HUES48 (cell line): Measurements from ENCODE around the gene SH3TC2.

Source experiments
- H3K27ac ChIP-seq: one replicate; pipeline ENCODE4 v1.7.0; 2013; ENCODE audit warnings: low read depth, low read length, inconsistent platforms
- H3K27me3 ChIP-seq: 2 replicates; pipeline ENCODE4 v1.6.1; 2013; ENCODE audit warnings: mild to moderate bottlenecking, low read length; ENCODE audit not compliant: control insufficient read depth, insufficient read depth
- H3K36me3 ChIP-seq: 2 replicates; pipeline ENCODE4 v1.6.1; 2013; ENCODE audit warnings: low read length; ENCODE audit not compliant: control insufficient read depth, insufficient read depth
- H3K4me1 ChIP-seq: 2 replicates; pipeline ENCODE4 v1.6.1; 2013; ENCODE audit warnings: mild to moderate bottlenecking, low read length; ENCODE audit not compliant: control insufficient read depth, insufficient read depth
- H3K4me3 ChIP-seq: 2 replicates; pipeline ENCODE4 v1.5.1; 2013; ENCODE audit warnings: mild to moderate bottlenecking, low read depth, low read length
- H3K9ac ChIP-seq: 2 replicates; pipeline ENCODE4 v1.6.1; 2013; ENCODE audit warnings: mild to moderate bottlenecking, low read depth, low read length, moderate library complexity
- H3K9me3 ChIP-seq: 2 replicates; pipeline ENCODE4 v1.6.1; 2013; ENCODE audit warnings: low read length; ENCODE audit not compliant: control insufficient read depth, insufficient read depth

The SH3TC2 gene

GRCh38 chr5:149001162-149001561 lies 61.7 kb downstream of the SH3TC2 start:
- Histone ChIP-seq H3K36me3 (no peaks in the 10 kb centered on the region), H3K27me3 (no peaks in the 10 kb centered on the region), H3K9me3 (no peaks in the 10 kb centered on the region), H3K4me1 (no peaks in the 10 kb centered on the region), H3K27ac (no peak overlapping the region), H3K4me3 (no peak overlapping the region), H3K9ac (no peak overlapping the region)

- H3K9ac ChIP-seq, result no peak overlapping the region
- H3K4me1 ChIP-seq, result no peaks in the 10 kb centered on the region
- H3K36me3 ChIP-seq, result no peaks in the 10 kb centered on the region
- no peak overlapping the region for H3K27ac ChIP-seq
- H3K9me3 ChIP-seq, result no peaks in the 10 kb centered on the region
- H3K4me3 ChIP-seq, result no peak overlapping the region
- H3K27me3 ChIP-seq, result no peaks in the 10 kb centered on the region
These were observed 63.1 kb downstream of the SH3TC2 start for GRCh38 chr5:148999741-149000140.

GRCh38 chr5:148998174-148998797 lies 64.6 kb downstream of the SH3TC2 start:
- Histone ChIP-seq H3K27ac (no peak overlapping the region), H3K9me3 (no peaks in the 10 kb centered on the region), H3K9ac (no peak overlapping the region), H3K36me3 (no peaks in the 10 kb centered on the region), H3K4me3 (no peak overlapping the region), H3K27me3 (no peaks in the 10 kb centered on the region), H3K4me1 (no peaks in the 10 kb centered on the region)

GRCh38 chr5:148996270-148996669 lies 66.6 kb downstream of the SH3TC2 start:
- Histone ChIP-seq H3K4me1 (peaks cover under 1% of the 10 kb centered on the region; the same call in 1 of the 2 replicates), H3K27me3 (no peaks in the 10 kb centered on the region), H3K9me3 (no peaks in the 10 kb centered on the region), H3K36me3 (no peaks in the 10 kb centered on the region), H3K27ac (no peak overlapping the region), H3K4me3 (no peak overlapping the region), H3K9ac (no peak overlapping the region)

GRCh38 chr5:148995791-148996190 lies 67.1 kb downstream of the SH3TC2 start:
- no peaks in the 10 kb centered on the region for H3K9me3 ChIP-seq
- no peaks in the 10 kb centered on the region for H3K27me3 ChIP-seq
- no peak overlapping the region for H3K9ac ChIP-seq
- peaks cover 3% of the 10 kb centered on the region; the same call in 1 of the 2 replicates for H3K4me1 ChIP-seq
- no peak overlapping the region for H3K4me3 ChIP-seq
- H3K36me3 ChIP-seq, result no peaks in the 10 kb centered on the region
- H3K27ac ChIP-seq, result no peak overlapping the region

GRCh38 chr5:148993283-148993936 lies 69.5 kb downstream of the SH3TC2 start:
- Histone ChIP-seq H3K9ac (no peak overlapping the region), H3K36me3 (no peaks in the 10 kb centered on the region), H3K4me3 (no peak overlapping the region), H3K27me3 (no peaks in the 10 kb centered on the region), H3K9me3 (no peaks in the 10 kb centered on the region), H3K4me1 (peaks cover 3% of the 10 kb centered on the region; the same call in 1 of the 2 replicates), H3K27ac (no peak overlapping the region)

- Histone ChIP-seq H3K4me1 (peaks cover 3% of the 10 kb centered on the region; the same call in 1 of the 2 replicates), H3K27me3 (no peaks in the 10 kb centered on the region), H3K9ac (no peak overlapping the region), H3K4me3 (no peak overlapping the region), H3K36me3 (no peaks in the 10 kb centered on the region), H3K27ac (no peak overlapping the region), H3K9me3 (no peaks in the 10 kb centered on the region)
These were observed 70.6 kb downstream of the SH3TC2 start for GRCh38 chr5:148992265-148992664.

GRCh38 chr5:148991566-148991965 lies 71.3 kb downstream of the SH3TC2 start:
- H3K4me1 ChIP-seq, result peaks cover 3% of the 10 kb centered on the region; the same call in 1 of the 2 replicates
- H3K27me3 ChIP-seq, result no peaks in the 10 kb centered on the region
- no peak overlapping the region for H3K9ac ChIP-seq
- peak overlapping the region; percentile 55 for H3K27ac ChIP-seq
- no peak overlapping the region for H3K4me3 ChIP-seq
- no peaks in the 10 kb centered on the region for H3K36me3 ChIP-seq
- H3K9me3 ChIP-seq, result no peaks in the 10 kb centered on the region

- Histone ChIP-seq H3K27me3 (no peaks in the 10 kb centered on the region), H3K4me3 (no peak overlapping the region), H3K4me1 (peaks cover 3% of the 10 kb centered on the region; the same call in 1 of the 2 replicates), H3K27ac (no peak overlapping the region), H3K9me3 (no peaks in the 10 kb centered on the region), H3K36me3 (no peaks in the 10 kb centered on the region), H3K9ac (no peak overlapping the region)
These were observed 72.0 kb downstream of the SH3TC2 start for GRCh38 chr5:148990817-148991216.

GRCh38 chr5:148989567-148989966 lies 73.3 kb downstream of the SH3TC2 start:
- H3K4me3 ChIP-seq, result no peak overlapping the region
- no peaks in the 10 kb centered on the region for H3K9me3 ChIP-seq
- no peaks in the 10 kb centered on the region for H3K27me3 ChIP-seq
- H3K27ac ChIP-seq, result no peak overlapping the region
- H3K9ac ChIP-seq, result no peak overlapping the region
- H3K4me1 ChIP-seq, result peaks cover 7% of the 10 kb centered on the region
- H3K36me3 ChIP-seq, result no peaks in the 10 kb centered on the region

GRCh38 chr5:148988328-148988727 lies 74.5 kb downstream of the SH3TC2 start:
- Histone ChIP-seq H3K9me3 (no peaks in the 10 kb centered on the region), H3K36me3 (no peaks in the 10 kb centered on the region), H3K4me1 (peaks cover 19% of the 10 kb centered on the region), H3K27me3 (no peaks in the 10 kb centered on the region), H3K27ac (no peak overlapping the region), H3K9ac (no peak overlapping the region), H3K4me3 (no peak overlapping the region)
